Pons (tissue), 1 donor: Measurements from ENCODE around the gene SEC24C.
"Not testable (repeated sequence)": the region's sequence is repeated elsewhere in the genome, so short reads cannot be mapped to it uniquely, and the experiment has no call there.

Experiments
- DNase-seq: peaks from one replicate; pipeline ENCODE4 v3.0.0-alpha.2; 2016; ENCODE audit warnings: low spot score

The SEC24C gene

DNA sequence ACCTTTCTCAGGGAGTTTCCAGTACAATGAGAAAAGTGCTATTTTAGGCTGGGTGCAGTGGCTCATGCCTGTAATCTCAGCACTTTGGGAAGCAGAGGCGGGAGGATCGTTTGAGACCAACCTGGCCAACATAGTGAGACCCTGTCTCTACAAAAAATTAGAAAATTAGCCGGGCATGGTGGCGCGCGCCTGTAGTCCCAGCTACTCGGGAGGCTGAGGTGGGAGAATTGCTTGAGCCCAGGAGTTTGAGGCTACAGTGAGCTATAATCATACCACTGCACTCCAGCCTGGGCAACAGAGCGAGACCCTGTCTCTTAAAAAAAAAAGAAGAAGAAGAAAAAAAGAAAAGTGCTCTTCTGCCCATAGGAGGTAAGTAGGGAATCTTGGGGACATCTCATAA is 51.9 kb downstream of the SEC24C start:
- DNase-seq = not testable (repeated sequence)

DNA sequence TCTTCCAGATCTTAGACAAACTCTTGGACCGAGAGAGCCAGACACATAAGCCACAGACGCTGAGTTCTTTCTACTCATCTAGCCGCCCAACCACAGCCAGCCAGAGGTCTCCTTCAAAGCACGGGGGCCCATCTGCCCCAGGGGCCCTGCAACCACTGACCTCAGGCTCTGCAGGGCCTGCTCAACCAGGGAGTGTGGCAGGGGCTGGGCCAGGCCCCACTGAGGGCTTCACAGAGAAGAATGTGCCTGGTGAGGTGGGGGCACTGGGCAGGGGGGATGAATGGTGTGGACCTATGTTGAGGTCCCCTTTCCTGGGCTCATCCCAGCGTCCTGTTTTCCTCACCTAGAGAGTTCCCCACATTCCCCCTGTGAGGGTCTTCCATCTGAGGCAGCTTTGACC is 52.6 kb downstream of the SEC24C start:
- DNase-seq = no peak

- DNase-seq = no peak
Observed at GRCh38 chr10:73797324-73798025, 53.3 kb downstream of the SEC24C start.

GRCh38 chr10:73798087-73798486 is 53.9 kb downstream of the SEC24C start:
- no peak for DNase-seq

- DNase-seq = no peak
Observed at GRCh38 chr10:73798927-73799560, 54.9 kb downstream of the SEC24C start.

DNA sequence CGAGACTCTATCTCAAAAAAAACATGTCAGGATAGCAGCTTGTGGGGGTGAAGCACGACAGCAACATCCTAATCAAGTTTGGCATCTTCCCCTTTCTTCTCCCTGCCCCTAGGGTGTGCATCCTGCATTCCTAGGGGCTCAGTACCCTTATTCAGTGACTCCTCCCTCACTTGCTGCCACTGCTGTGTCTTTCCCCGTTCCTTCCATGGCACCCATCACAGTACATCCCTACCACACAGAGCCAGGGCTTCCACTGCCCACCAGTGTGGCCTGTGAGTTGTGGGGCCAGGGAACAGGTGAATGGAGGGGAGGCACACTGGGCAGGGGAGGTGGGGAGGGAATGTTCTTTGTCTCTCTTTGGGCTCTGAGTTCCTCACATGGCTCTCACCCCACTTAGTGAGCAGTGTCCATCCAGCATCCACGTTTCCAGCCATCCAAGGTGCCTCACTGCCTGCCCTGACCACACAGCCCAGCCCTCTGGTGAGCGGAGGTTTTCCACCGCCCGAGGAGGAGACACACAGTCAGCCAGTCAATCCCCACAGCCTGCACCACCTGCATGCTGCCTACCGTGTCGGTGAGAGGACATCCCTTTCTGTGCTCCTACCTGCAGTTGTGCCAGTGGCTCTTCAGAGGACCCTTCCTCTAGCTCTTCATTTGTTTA is 55.9 kb downstream of the SEC24C start:
- no peak for DNase-seq

- no peak for DNase-seq
Observed at GRCh38 chr10:73800560-73801252, 56.5 kb downstream of the SEC24C start.

- no peak for DNase-seq
Observed at GRCh38 chr10:73801253-73801590, 57.0 kb downstream of the SEC24C start.

DNA sequence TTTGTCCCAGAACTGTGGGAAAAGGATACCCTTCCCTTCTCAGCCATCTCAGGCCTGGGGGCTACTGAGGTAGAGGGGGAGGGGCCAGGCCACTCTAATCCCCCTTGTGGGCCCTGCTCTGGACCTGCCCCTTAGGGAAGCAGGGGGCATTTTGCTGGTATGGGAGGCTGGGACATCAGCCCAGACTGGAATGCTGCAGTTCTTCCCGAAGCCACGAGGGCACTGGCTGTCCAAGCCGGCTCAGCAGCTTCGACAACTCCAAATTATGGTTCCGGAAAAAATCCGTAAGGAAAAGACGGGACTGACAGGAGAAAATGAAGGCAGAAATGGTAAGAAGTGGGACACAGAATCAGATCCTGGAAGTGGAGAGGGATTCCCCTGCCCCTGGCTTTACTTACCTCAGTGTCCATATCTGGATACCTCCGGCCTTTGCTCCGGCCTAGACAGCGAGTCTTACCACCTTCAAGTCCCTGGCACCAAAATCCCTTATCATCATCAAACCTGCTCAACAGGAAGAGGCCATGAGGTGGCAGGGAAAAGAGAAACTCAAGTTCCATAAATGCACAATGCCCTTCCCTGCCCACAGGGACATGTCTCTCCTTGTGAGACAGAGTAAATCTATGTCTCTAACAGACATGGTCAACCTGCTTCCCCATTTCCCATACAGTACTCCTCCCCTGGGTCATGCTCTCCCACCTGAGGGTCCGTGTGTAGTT is 58.3 kb downstream of the SEC24C start:
- no peak for DNase-seq

DNA sequence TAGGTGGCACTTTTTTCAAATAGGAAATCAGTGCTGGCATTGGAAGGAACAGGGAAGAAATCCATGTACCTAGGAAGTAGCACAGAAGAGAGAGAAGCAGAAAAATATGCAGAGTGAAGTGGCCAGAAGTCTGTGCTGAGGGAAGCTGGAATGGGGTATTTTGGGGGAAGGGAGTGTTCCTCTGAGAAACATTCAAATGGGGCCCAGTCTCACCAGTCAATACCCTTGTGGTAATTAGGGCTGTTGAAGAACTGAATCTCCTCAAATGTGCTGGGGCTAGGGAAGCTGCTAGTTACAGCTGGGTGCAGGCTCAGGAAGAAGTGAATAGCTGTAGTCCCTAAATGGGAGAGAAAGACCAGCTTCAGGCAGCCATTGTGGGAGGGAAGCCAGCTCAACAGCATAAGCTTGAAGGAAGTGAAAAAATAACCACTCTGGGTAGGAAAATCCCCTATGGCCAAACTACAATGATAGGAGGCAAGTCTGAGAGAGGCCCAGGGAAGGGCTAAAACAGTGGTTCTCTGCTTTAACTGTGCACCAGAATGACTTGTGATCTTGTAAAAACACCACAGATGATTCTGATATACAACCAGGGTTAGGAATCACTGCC is 59.6 kb downstream of the SEC24C start:
- no peak for DNase-seq

DNA sequence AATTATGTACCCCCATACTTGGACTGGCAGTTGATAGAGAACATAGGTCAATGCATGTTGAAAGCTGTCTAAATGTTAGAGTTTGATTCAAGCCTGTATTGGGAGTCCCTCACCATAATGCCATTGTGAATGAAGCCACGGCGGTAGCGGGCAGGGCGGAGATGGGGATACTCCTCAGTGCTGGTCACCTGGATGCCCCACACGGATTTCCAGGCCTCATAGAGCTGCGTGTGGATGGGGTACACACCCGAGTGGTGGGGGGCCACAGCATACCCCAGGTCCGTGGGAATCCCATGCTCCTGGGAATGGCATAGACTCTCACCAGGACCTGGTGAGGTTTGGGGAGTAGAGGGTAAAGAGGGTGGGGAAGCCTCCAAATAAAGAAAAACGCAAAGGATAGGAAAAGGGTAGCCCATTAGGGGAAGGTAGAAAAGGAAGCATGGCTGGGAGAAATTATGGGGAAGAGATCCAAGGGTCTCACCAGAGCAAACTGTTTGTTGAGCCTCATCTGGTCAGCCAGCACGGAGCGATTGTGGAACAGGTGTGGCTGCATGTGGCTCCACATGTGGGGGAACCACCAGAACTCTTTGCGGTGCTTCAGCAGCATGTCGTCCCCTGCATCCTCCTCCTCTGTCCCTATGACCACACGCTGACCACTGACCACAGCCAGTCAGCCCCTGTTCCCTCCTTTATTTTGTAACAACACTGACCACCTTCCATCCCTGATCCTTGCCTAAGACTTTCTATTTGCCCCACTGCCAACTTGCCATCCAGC is 62.2 kb downstream of the SEC24C start:
- DNase-seq = no peak

DNA sequence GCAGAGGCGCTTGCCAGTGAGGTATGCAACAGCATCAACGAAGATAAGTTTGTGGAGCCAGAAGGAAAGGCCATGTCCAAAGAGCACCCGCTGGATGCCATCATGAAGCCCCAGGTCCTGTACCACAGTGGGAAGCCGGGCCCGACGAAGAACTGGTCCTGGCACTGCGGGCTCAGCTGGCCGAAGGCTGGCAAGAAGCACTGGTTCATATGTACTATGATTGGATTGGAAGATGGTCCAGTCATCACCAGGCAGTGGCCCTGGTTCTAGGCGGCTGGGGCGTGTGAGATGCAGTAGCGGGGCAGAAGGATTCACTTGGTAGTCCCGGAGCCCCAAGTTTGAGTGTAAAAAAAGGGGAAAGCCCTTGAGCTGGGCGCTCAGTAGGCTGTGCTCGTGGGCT is 63.3 kb downstream of the SEC24C start:
- DNase-seq = no peak

GRCh38 chr10:73808021-73808815 is 64.0 kb downstream of the SEC24C start:
- no peak for DNase-seq

GRCh38 chr10:73809061-73809818 is 65.1 kb downstream of the SEC24C start:
- no peak for DNase-seq

DNA sequence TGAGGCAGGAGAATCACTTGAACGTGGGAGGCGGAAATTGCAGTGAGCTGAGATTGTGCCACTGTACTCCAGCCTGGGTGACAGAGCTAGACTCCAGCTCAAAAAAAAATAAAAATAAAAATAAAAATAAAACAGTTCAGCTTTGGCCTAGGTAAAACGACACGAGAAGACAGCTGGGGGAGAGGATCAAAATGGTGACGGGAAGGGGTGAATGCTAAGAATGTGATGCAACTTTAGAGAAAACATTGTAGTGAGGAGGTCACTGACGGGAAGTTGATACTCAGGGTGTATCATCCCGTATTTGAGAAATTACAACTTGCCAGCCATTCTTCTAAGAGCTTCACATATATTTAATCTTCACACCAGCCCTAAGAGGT is 66.2 kb downstream of the SEC24C start:
- DNase-seq = no peak

- no peak for DNase-seq
Observed at GRCh38 chr10:73810735-73811465, 66.7 kb downstream of the SEC24C start.

DNA sequence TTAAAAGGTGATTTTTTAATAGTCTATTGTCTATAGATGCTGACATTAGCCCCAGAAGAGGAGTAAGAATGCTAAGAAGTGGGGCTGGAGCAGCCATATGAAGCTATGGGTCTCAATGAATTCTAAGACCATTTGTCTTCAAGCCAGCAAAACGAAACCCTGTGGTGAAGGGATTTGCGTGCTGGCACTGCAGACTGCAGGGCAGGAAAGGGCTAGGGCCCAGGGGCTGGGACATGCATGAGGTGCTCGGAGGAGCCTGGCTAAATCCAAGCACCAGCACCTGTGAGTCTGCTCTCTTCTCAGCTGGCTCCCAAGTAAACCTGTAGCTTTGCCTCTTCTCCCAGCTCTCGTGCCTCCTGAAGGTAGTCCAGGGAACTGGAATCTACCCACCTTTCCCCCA is 68.5 kb downstream of the SEC24C start:
- no peak for DNase-seq

DNA sequence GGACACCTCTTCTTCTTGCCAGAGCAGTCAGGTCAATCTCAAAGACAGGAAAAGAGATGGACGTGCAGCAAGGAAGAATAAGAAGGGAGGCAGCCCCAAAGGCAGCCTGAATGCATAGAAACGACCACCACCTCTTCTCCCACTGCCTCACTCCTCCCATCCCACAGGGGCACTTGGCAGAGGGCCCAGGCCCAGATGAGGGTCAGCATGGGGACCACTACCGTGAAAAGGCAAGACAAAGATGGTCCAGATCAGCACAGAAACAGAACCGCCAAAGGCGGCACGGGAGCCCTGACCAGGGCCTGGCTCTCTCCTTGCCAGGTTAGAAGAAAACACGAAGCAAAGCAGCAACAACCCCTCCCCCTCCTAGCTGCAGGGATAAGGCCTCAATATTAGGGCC is 69.2 kb downstream of the SEC24C start:
- no peak for DNase-seq
